ENCODE data around the gene PPP1R14B. TPM values are rescaled to one million over a fixed set of nuclear protein-coding genes. Genes with fewer than 3 reads are reported as not detected.

Gene PPP1R14B
- total RNA-seq, 1 experiment from 2014 or later = 1,496 TPM

DNA sequence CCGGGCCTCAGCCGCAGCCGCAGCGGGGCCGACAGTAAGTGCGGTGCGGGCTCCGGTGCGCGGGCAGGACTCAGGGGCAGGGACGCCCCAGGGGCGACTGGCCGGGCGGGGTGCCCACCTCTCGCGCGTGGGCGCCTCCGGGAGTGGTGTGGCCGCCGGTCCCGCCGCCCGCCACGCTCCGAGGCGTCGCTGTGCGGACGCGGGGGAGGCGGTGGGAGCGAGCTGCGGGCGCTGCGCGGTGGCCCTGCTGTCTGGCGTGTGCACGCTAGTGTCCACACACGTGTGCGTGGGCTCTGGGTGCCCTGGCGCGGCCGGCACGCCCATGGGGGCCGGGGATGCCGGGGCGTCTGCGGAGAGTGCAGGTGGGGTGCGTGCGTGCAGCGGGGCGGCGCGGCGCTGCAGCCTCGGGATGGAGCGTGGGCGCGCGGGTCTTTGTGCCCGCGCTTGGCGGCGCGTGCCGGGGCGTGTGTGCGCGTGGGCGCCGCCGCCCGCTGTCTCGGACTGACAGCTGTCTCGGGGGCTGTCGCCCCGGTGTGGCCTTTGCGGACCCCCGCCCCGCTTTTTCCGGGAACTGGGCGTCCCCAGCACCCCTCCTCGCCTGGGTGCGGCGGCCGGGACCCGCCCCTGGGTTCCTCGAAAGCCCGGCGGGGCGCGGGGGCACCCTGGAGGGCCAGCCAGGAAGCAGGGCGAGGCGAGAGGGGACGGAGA is 45.2 kb upstream of the PPP1R14B start:
- intact Hi-C loops (cut with micrococcal nuclease) = no loop called here
- no peaks in the 10 kb centered on the region for H3K9me2 ChIP-seq (replicated peaks; ENCODE audit: low read length)
- peak overlapping the region; percentile 68 for H3K4me2 ChIP-seq (ENCODE audit: low read length)
- H3K36me3 ChIP-seq (ENCODE audit: low read depth, low read length) = no peaks in the 10 kb centered on the region
- POLR2A ChIA-PET (ENCODE audit: unreplicated experiment) = no interaction called here
- peaks cover 20% of the 10 kb centered on the region for H3K27me3 ChIP-seq (ENCODE audit: low read length)
- H3F3A ChIP-seq (ENCODE audit: low read length, unreplicated experiment) = no peaks in the 10 kb centered on the region
- peak; percentile 50; the same call in 1 of the 2 replicates for TF ChIP-seq EZH2phosphoT487 (IDR thresholded peaks at IDR 0.05; ENCODE audit: borderline replicate concordance, low read length)
- TF ChIP-seq, protein P1, sequence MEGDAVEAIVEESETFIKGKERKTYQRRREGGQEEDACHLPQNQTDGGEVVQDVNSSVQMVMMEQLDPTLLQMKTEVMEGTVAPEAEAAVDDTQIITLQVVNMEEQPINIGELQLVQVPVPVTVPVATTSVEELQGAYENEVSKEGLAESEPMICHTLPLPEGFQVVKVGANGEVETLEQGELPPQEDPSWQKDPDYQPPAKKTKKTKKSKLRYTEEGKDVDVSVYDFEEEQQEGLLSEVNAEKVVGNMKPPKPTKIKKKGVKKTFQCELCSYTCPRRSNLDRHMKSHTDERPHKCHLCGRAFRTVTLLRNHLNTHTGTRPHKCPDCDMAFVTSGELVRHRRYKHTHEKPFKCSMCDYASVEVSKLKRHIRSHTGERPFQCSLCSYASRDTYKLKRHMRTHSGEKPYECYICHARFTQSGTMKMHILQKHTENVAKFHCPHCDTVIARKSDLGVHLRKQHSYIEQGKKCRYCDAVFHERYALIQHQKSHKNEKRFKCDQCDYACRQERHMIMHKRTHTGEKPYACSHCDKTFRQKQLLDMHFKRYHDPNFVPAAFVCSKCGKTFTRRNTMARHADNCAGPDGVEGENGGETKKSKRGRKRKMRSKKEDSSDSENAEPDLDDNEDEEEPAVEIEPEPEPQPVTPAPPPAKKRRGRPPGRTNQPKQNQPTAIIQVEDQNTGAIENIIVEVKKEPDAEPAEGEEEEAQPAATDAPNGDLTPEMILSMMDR (conservative IDR thresholded peaks at IDR 0.05; ENCODE audit: low read depth, low read length) = no peak
- H2AFZ ChIP-seq (ENCODE audit: low read length) = no peak overlapping the region
- peaks cover 8% of the 10 kb centered on the region; the same call in 1 of the 2 replicates for H3K79me2 ChIP-seq (ENCODE audit: low read length)
- no TSS peak for BruUV-seq (replicated peaks)
- H3K9me3 ChIP-seq (ENCODE audit: low read length) = no peaks in the 10 kb centered on the region
- CTCF ChIA-PET = no interaction called here
- H3K9ac ChIP-seq (ENCODE audit: low read length) = no peak overlapping the region
- DNase-seq (no peak), ATAC-seq (peak; percentile 17)
- H4K20me1 ChIP-seq (ENCODE audit: low read length) = no peaks in the 10 kb centered on the region
- peak overlapping the region; percentile 56; the same call in 1 of the 2 replicates for H3K4me3 ChIP-seq (ENCODE audit: low read length)
- H3K4me1 ChIP-seq (ENCODE audit: insufficient read depth, low read length) = peaks cover 8% of the 10 kb centered on the region
- H3K27ac ChIP-seq (ENCODE audit: low read length) = no peak overlapping the region

- Histone ChIP-seq H3K4me3 (ENCODE audit: low read length) (peak within 1 kb of the TSS; percentile 56), H3K27me3 (ENCODE audit: low read length) (peaks cover 20% of the 10 kb centered on the region)
- intact Hi-C loops (cut with micrococcal nuclease) = no loop called here
Measured at GRCh38 chr11:64291262-64291751, 44.6 kb upstream of the PPP1R14B start, which contains the start of gene KCNK4. Gene KCNK4 (plus strand): TSS chr11:64291302. CDS start chr11:64293019, 1,717 bp downstream.

More at GRCh38 chr11:64291262-64291751, 44.6 kb upstream of the PPP1R14B start, which contains the start of gene KCNK4:
- Histone ChIP-seq H3K4me1 (ENCODE audit: insufficient read depth, low read length) (peaks cover 7% of the 10 kb centered on the region), H3K27ac (ENCODE audit: low read length) (no peak within 1 kb of the TSS), H3K9ac (ENCODE audit: low read length) (no peak within 1 kb of the TSS), H3K79me2 (ENCODE audit: low read length) (peaks cover 9% of the 10 kb centered on the region; the same call in 1 of the 2 replicates), H3K36me3 (ENCODE audit: low read depth, low read length) (no peaks in the 10 kb centered on the region), H3K4me2 (ENCODE audit: low read length) (peak within 1 kb of the TSS; percentile 68), H2AFZ (ENCODE audit: low read length) (no peak within 1 kb of the TSS), H3K9me2 (replicated peaks; ENCODE audit: low read length) (no peaks in the 10 kb centered on the region), H3K9me3 (ENCODE audit: low read length) (no peaks in the 10 kb centered on the region), H4K20me1 (ENCODE audit: low read length) (no peaks in the 10 kb centered on the region), H3F3A (ENCODE audit: low read length, unreplicated experiment) (no peaks in the 10 kb centered on the region)
- POLR2A ChIA-PET (ENCODE audit: unreplicated experiment) = no interaction called here
- ATAC-seq (peak; percentile 37), DNase-seq (no peak)
- TF ChIP-seq, protein P1 (conservative IDR thresholded peaks at IDR 0.05; ENCODE audit: low read depth, low read length) = no peak
- no peak for TF ChIP-seq EZH2phosphoT487 (IDR thresholded peaks at IDR 0.05; ENCODE audit: borderline replicate concordance, low read length)
- TF ChIP-seq EZH2 (IDR thresholded peaks at IDR 0.05; ENCODE audit: low read length, unreplicated experiment) = no peak
- CTCF ChIA-PET = no interaction called here
- no TSS peak for BruUV-seq (replicated peaks)
